Mesothelial cell of epicardium (in vitro differentiated cells): ENCODE results near the gene RAX2. TPM values are rescaled to one million over a fixed set of nuclear protein-coding genes. Genes with fewer than 3 reads are reported as not detected.

Experiments used
- DNase-seq, 2 experiments: peaks; one replicate each; pipeline ENCODE4 v3.0.0; 2021; ENCODE audit warnings: low spot score in 2 of 2; ENCODE audit not compliant: unreplicated experiment in 2 of 2
- H3K27ac Mint-ChIP-seq: 2 replicates; pipeline ENCODE4 v1.8.0; 2021; ENCODE audit warnings: mixed read lengths
- H3K27me3 Mint-ChIP-seq: 2 replicates; pipeline ENCODE4 v1.8.0; 2021; ENCODE audit warnings: low read depth, mixed read lengths
- H3K36me3 Mint-ChIP-seq: 2 replicates; pipeline ENCODE4 v1.8.0; 2021; ENCODE audit warnings: mixed read lengths
- H3K4me1 Mint-ChIP-seq: 2 replicates; pipeline ENCODE4 v1.8.0; 2021; ENCODE audit warnings: mixed read lengths
- H3K4me3 Mint-ChIP-seq: 2 replicates; pipeline ENCODE4 v1.8.0; 2021; ENCODE audit warnings: mild to moderate bottlenecking, moderate library complexity, mixed read lengths
- H3K9me3 Mint-ChIP-seq: 2 replicates; pipeline ENCODE4 v1.8.0; 2021; ENCODE audit warnings: mixed read lengths
- total RNA-seq: library from RNA; stranded (reverse); gene quantifications from 3 replicates; pipeline ENCODE4 v1.2.1, GENCODE V29; 2021
- TF ChIP-seq, protein P1 (sequence below): fragments of 200-600 bp; sonication (generic); IDR thresholded peaks from one replicate; pipeline ENCODE4 v1.5.0; 2021; ENCODE audit warnings: antibody characterized with exemption; ENCODE audit not compliant: unreplicated experiment

The RAX2 gene
- total RNA-seq, 1 donor from 2014 or later: not detected

DNA sequence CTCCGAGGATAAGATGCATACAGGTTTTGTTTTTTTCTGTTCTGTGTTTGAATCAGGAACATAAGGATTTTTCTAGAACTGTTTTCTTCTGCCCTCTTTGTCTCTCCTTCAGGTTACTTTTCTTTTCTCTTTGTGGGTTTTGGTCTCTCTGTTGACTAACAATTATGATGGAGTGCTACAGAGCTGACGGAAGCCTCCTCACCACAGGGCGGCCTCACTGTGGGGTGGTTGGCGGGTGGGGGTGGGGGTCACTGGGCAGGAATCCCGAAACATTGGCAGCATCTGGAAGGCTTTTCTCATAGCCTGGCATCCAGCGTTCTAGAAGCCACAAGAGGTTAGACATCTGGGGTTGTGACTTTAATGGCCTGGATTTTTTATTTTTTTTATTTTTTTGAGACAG is 26.1 kb upstream of the RAX2 start:
- Mint-ChIP-seq H3K27ac (no peak overlapping the region), H3K4me3 (no peak overlapping the region), H3K36me3 (no peaks in the 10 kb centered on the region), H3K4me1 (peaks cover 1% of the 10 kb centered on the region), H3K27me3 (peaks cover 51% of the 10 kb centered on the region), H3K9me3 (peaks cover 11% of the 10 kb centered on the region)
- DNase-seq: no peak
- TF ChIP-seq, protein P1, sequence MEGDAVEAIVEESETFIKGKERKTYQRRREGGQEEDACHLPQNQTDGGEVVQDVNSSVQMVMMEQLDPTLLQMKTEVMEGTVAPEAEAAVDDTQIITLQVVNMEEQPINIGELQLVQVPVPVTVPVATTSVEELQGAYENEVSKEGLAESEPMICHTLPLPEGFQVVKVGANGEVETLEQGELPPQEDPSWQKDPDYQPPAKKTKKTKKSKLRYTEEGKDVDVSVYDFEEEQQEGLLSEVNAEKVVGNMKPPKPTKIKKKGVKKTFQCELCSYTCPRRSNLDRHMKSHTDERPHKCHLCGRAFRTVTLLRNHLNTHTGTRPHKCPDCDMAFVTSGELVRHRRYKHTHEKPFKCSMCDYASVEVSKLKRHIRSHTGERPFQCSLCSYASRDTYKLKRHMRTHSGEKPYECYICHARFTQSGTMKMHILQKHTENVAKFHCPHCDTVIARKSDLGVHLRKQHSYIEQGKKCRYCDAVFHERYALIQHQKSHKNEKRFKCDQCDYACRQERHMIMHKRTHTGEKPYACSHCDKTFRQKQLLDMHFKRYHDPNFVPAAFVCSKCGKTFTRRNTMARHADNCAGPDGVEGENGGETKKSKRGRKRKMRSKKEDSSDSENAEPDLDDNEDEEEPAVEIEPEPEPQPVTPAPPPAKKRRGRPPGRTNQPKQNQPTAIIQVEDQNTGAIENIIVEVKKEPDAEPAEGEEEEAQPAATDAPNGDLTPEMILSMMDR: no peak

DNA sequence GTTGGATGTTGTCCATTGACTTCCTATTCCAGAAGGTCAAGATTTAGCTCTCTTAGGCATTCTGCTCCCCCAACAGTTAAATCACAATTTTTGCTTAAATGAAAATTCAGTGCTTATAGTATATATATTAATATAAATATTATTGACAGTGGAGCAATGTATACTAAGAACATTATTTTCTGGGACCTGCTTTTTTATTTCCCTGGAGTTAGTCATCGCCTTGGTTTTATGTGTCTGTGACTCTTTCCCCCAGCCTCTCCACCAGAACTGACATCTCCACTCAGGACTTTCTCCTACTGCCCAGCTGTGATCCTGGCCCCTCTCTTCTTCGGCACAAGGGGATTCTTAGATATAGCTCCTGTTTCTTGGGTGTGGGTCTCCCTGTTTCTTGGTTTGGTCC is 24.3 kb upstream of the RAX2 start:
- DNase-seq: no peak
- no peak overlapping the region for H3K27ac Mint-ChIP-seq
- H3K36me3 Mint-ChIP-seq: no peaks in the 10 kb centered on the region
- H3K27me3 Mint-ChIP-seq: peaks cover 39% of the 10 kb centered on the region
- TF ChIP-seq, protein P1: no peak
- H3K4me1 Mint-ChIP-seq: no peaks in the 10 kb centered on the region
- H3K4me3 Mint-ChIP-seq: no peak overlapping the region
- H3K9me3 Mint-ChIP-seq: peaks cover 11% of the 10 kb centered on the region

DNA sequence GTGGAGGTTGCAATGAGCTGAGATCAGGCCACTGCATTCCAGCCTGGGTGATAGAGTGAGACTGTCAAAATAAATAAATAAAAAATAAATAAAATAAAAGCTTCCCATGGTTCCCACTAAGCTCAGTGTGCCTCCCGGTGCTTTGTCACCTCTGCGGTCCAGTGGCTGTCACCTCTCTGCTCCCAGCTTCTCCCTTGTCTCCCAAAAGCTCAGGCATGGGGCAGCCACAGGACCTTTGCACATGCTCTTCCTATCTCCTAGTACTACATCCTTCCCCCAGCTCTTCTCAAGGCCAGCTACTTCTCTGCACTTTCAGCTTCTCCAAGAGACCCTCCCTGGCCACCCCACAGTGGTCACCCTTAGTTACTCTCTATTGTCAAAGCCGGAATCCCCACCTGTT is 21.8 kb upstream of the RAX2 start:
- no peak overlapping the region for H3K4me3 Mint-ChIP-seq
- peaks cover 11% of the 10 kb centered on the region for H3K9me3 Mint-ChIP-seq
- H3K27me3 Mint-ChIP-seq: peaks cover 38% of the 10 kb centered on the region
- no peaks in the 10 kb centered on the region for H3K36me3 Mint-ChIP-seq
- DNase-seq: no peak
- H3K4me1 Mint-ChIP-seq: no peaks in the 10 kb centered on the region
- no peak overlapping the region for H3K27ac Mint-ChIP-seq
- TF ChIP-seq, protein P1: no peak

DNA sequence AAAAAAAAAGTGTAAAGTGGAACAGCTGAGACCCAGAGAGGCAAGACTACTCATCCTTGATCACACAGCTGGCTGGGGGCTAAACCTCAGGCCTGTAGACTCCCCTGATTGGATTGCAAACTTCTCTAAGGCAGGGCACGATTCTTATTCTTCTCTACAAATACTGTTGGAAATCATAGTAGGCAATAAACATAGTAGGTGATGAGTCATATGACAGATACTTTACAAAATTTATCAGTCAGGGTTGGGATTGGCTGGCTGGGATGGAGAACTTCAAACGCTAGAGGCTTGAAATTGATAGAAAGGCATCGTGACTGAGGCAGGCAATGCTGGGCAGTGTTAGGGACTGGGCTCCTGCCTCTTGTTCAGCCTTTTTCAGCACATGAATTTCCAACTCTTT is 20.1 kb upstream of the RAX2 start:
- Mint-ChIP-seq H3K27ac (no peak overlapping the region), H3K4me1 (no peaks in the 10 kb centered on the region), H3K27me3 (peaks cover 45% of the 10 kb centered on the region), H3K36me3 (no peaks in the 10 kb centered on the region), H3K9me3 (peaks cover 11% of the 10 kb centered on the region), H3K4me3 (no peak overlapping the region)
- TF ChIP-seq, protein P1: no peak
- DNase-seq: no peak

DNA sequence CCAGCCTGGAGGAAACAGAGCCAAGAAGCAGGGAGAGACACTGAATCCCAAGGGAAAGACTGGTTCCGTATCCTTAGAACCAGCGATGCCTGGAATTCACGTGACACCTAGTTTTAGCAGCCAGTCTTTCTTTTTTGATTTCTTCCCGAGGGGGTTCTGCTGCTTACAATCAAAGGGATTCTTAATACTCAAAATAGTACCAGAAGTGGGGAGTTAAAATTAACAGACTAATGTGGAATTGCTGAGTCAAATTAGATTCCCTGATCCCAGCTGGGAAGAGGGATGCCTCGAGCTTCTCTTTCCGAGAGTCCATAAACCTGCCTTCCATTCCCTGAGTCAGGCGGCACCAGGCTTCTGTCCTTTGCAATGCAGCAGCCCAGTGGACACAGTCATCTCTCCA is 18.9 kb upstream of the RAX2 start:
- DNase-seq: no peak
- peaks cover 51% of the 10 kb centered on the region for H3K27me3 Mint-ChIP-seq
- H3K36me3 Mint-ChIP-seq: no peaks in the 10 kb centered on the region
- H3K4me3 Mint-ChIP-seq: no peak overlapping the region
- peaks cover 4% of the 10 kb centered on the region for H3K9me3 Mint-ChIP-seq
- no peak overlapping the region for H3K27ac Mint-ChIP-seq
- TF ChIP-seq, protein P1: no peak
- H3K4me1 Mint-ChIP-seq: no peaks in the 10 kb centered on the region

DNA sequence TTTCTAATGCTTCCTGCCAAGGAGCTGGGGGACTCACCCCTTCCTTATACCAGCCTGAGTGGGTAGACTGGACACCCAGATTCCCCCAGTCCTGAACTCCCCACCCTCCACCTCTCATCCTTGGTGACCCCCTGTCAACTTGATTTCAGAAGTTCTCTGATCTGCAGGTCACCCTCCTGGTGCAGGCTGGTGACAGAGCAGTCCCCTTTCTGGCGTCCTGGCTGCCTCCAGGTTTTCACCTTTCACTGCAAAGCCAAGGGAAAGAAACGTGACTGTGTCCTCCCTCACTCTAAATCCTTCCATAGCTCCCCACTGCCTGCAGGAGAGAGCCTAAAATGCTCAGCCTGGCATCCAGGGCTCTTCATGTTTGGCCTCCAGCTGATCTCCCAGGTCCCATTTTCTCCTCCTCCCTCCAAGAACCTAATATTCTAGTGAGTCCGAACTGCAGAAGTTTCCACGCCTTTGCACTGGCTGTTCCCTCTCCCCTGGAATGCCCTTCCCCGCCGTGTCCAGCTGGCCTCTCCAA is 18.2 kb upstream of the RAX2 start:
- H3K4me1 Mint-ChIP-seq: peaks cover 2% of the 10 kb centered on the region
- H3K27me3 Mint-ChIP-seq: peaks cover 57% of the 10 kb centered on the region
- DNase-seq: no peak
- peaks cover 4% of the 10 kb centered on the region for H3K9me3 Mint-ChIP-seq
- TF ChIP-seq, protein P1: no peak
- no peak overlapping the region for H3K4me3 Mint-ChIP-seq
- no peak overlapping the region for H3K27ac Mint-ChIP-seq
- H3K36me3 Mint-ChIP-seq: no peaks in the 10 kb centered on the region
